Measurements from ENCODE around the gene ARPC1B. TPM values are rescaled to one million over a fixed set of nuclear protein-coding genes. Genes with fewer than 3 reads are reported as not detected.

ARPC1B gene
- total and polyA plus RNA-seq, 2 donors (not counting 1 experiment from before 2014, with no cell fraction given): 142 to 563 TPM

DNA sequence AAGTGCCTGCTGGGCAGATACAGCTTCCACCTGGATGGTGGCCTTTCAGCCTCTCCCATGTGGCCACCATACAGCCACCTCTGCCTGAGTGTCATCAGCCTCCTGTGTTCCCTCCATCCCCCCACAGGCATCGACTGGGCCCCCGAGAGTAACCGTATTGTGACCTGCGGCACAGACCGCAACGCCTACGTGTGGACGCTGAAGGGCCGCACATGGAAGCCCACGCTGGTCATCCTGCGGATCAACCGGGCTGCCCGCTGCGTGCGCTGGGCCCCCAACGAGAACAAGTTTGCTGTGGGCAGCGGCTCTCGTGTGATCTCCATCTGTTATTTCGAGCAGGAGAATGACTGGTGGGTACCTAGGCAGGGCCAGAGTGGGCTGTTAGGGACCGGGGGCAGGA lies 13.4 kb downstream of the ARPC1B start:
- POLR2A ChIA-PET: interaction anchor here (0.7 kb wide), 1 partner anchor 20 kb away, joined by 8 read pairs; no protein-coding TSS in a partner anchor
- H3K27ac Mint-ChIP-seq: no peak overlapping the region
- Histone ChIP-seq H3K27ac (ENCODE audit: low read length in 2 of 2) (no peak overlapping the region), H3K79me2 (ENCODE audit: control insufficient read depth, insufficient read depth, low read length) (peaks cover 82% of the 10 kb centered on the region), H4K20me1 (ENCODE audit: control insufficient read depth, insufficient read depth, low read length, poor library complexity, severe bottlenecking) (peaks cover 86% of the 10 kb centered on the region), H3K4me1 (ENCODE audit: control insufficient read depth in 2 of 2, insufficient read depth in 2 of 2, low read length in 2 of 2) (peaks cover 11 to 34% of the 10 kb centered on the region in 2 donors), H3K9me3 (ENCODE audit: control extremely low read depth in 1 of 3, control insufficient read depth in 2 of 3, insufficient read depth in 1 of 3, low read length in 2 of 3) (no peaks in the 10 kb centered on the region), H2AFZ (ENCODE audit: insufficient read depth, low read depth, low read length, poor library complexity, severe bottlenecking) (no peak overlapping the region), H3K27me3 (replicated peaks in 1 of 4; ENCODE audit: control extremely low read depth in 1 of 4, control insufficient read depth in 3 of 4, insufficient read depth in 4 of 4, low read length in 3 of 4) (no peaks in the 10 kb centered on the region), H3K4me3 (ENCODE audit: control extremely low read depth in 1 of 5, extremely low read depth in 1 of 5, insufficient read depth in 1 of 5, low read depth in 2 of 5, low read length in 4 of 5) (no peak overlapping the region), H3K9ac (ENCODE audit: low read length) (no peak overlapping the region), H3K4me2 (replicated peaks; ENCODE audit: low read depth, low read length, poor library complexity, severe bottlenecking) (no peak overlapping the region), H3K36me3 (replicated peaks in 1 of 2; ENCODE audit: control extremely low read depth in 1 of 2, control insufficient read depth in 1 of 2, extremely low read depth in 1 of 2, insufficient read depth in 2 of 2, low read length in 1 of 2) (peaks cover 0 to 66% of the 10 kb centered on the region in 2 experiments)
- intact Hi-C loops (cut with micrococcal nuclease): loop anchor here (1.0 kb wide), 1 partner anchor 23 kb away; no protein-coding TSS in a partner anchor
- no peaks in the 10 kb centered on the region for H3K27me3 Mint-ChIP-seq
- H3K4me1 Mint-ChIP-seq: peaks cover 23% of the 10 kb centered on the region
- CTCF ChIA-PET: interaction anchor here (0.7 to 3.4 kb wide), 4 partner anchors 15 to 26 kb away, joined by 3 to 24 read pairs (median 7); no protein-coding TSS in a partner anchor
- no peak for DNase-seq
- TF ChIP-seq EZH2 (IDR thresholded peaks at IDR 0.05; ENCODE audit: borderline replicate concordance, insufficient read depth, low read depth, low read length, poor library complexity, severe bottlenecking): no peak
- TF ChIP-seq, protein P1, sequence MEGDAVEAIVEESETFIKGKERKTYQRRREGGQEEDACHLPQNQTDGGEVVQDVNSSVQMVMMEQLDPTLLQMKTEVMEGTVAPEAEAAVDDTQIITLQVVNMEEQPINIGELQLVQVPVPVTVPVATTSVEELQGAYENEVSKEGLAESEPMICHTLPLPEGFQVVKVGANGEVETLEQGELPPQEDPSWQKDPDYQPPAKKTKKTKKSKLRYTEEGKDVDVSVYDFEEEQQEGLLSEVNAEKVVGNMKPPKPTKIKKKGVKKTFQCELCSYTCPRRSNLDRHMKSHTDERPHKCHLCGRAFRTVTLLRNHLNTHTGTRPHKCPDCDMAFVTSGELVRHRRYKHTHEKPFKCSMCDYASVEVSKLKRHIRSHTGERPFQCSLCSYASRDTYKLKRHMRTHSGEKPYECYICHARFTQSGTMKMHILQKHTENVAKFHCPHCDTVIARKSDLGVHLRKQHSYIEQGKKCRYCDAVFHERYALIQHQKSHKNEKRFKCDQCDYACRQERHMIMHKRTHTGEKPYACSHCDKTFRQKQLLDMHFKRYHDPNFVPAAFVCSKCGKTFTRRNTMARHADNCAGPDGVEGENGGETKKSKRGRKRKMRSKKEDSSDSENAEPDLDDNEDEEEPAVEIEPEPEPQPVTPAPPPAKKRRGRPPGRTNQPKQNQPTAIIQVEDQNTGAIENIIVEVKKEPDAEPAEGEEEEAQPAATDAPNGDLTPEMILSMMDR (IDR thresholded peaks at IDR 0.05): no peak
- H3K9me3 Mint-ChIP-seq (ENCODE audit: insufficient read depth): no peaks in the 10 kb centered on the region
- H3K4me3 Mint-ChIP-seq: no peak overlapping the region
- WGBS (ENCODE audit: insufficient coverage): over 99% methylated on average over 19 of the region's 20 CpGs
- ATAC-seq (ENCODE audit: low read depth): no peak

DNA sequence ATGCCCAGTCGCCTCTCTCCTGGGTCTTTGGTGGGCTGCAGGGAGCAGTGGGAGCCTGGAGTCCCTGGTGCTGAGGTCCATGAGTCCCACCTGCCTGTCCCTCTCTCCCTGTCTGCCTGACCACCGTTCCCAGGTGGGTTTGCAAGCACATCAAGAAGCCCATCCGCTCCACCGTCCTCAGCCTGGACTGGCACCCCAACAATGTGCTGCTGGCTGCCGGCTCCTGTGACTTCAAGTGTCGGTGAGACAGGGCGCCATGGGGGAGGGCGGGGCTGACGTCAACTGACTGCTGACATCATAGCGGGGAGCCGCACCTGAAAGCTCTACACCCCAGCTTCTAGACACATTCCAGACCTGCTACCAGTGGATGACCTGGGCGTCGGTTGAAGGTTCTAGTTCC lies 15.2 kb downstream of the ARPC1B start:
- TF ChIP-seq EZH2 (IDR thresholded peaks at IDR 0.05; ENCODE audit: borderline replicate concordance, insufficient read depth, low read depth, low read length, poor library complexity, severe bottlenecking): no peak
- TF ChIP-seq, protein P1 (IDR thresholded peaks at IDR 0.05): no peak
- H3K27ac Mint-ChIP-seq: no peak overlapping the region
- 96% methylated on average over 12 of the region's 13 CpGs for WGBS (ENCODE audit: insufficient coverage)
- H3K36me3 ChIP-seq (replicated peaks in 1 of 2; ENCODE audit: control extremely low read depth in 1 of 2, control insufficient read depth in 1 of 2, extremely low read depth in 1 of 2, insufficient read depth in 2 of 2, low read length in 1 of 2): peaks cover 0 to 75% of the 10 kb centered on the region in 2 experiments
- no peaks in the 10 kb centered on the region for H3K9me3 ChIP-seq (ENCODE audit: control extremely low read depth in 1 of 3, control insufficient read depth in 2 of 3, insufficient read depth in 1 of 3, low read length in 2 of 3)
- no peaks in the 10 kb centered on the region for H3K27me3 Mint-ChIP-seq
- H3K4me2 ChIP-seq (replicated peaks; ENCODE audit: low read depth, low read length, poor library complexity, severe bottlenecking): no peak overlapping the region
- no peak overlapping the region for H2AFZ ChIP-seq (ENCODE audit: insufficient read depth, low read depth, low read length, poor library complexity, severe bottlenecking)
- no peak overlapping the region for H3K9ac ChIP-seq (ENCODE audit: low read length)
- H4K20me1 ChIP-seq (ENCODE audit: control insufficient read depth, insufficient read depth, low read length, poor library complexity, severe bottlenecking): peaks cover 86% of the 10 kb centered on the region
- peaks cover 71% of the 10 kb centered on the region for H3K79me2 ChIP-seq (ENCODE audit: control insufficient read depth, insufficient read depth, low read length)
- H3K4me1 Mint-ChIP-seq: peaks cover 22% of the 10 kb centered on the region
- CTCF ChIA-PET: interaction anchor here (0.9 kb wide), 1 partner anchor 24 kb away, joined by 6 read pairs; no protein-coding TSS in a partner anchor
- no peaks in the 10 kb centered on the region for H3K27me3 ChIP-seq (replicated peaks in 1 of 4; ENCODE audit: control extremely low read depth in 1 of 4, control insufficient read depth in 3 of 4, insufficient read depth in 4 of 4, low read length in 3 of 4)
- H3K4me3 ChIP-seq (ENCODE audit: control extremely low read depth in 1 of 5, extremely low read depth in 1 of 5, insufficient read depth in 1 of 5, low read depth in 2 of 5, low read length in 4 of 5): no peak overlapping the region
- ATAC-seq (ENCODE audit: low read depth) (no peak), DNase-seq (no peak)
- no peaks in the 10 kb centered on the region for H3K9me3 Mint-ChIP-seq (ENCODE audit: insufficient read depth)
- H3K4me1 ChIP-seq (ENCODE audit: control insufficient read depth in 2 of 2, insufficient read depth in 2 of 2, low read length in 2 of 2): peaks cover 17 to 27% of the 10 kb centered on the region in 2 donors
- intact Hi-C loops (cut with micrococcal nuclease): no loop called here
- H3K27ac ChIP-seq (ENCODE audit: low read length in 2 of 2): no peak overlapping the region
- POLR2A ChIA-PET: no interaction called here
- H3K4me3 Mint-ChIP-seq: no peak overlapping the region

Measured in B cell (primary cell).